HG03354 (cell line): Measurements from ENCODE around the gene JAK1.
A peak's percentile ranks its signal among the peaks of the same experiment; 100 is the strongest.

ENCODE experiments used
- ATAC-seq: cut with Tn5 transposase; IDR thresholded peaks from one replicate; pipeline ENCODE4 v1.9.1; 2021; ENCODE audit warnings: mild to moderate bottlenecking; ENCODE audit not compliant: unreplicated experiment, poor library complexity, severe bottlenecking

The JAK1 gene

DNA sequence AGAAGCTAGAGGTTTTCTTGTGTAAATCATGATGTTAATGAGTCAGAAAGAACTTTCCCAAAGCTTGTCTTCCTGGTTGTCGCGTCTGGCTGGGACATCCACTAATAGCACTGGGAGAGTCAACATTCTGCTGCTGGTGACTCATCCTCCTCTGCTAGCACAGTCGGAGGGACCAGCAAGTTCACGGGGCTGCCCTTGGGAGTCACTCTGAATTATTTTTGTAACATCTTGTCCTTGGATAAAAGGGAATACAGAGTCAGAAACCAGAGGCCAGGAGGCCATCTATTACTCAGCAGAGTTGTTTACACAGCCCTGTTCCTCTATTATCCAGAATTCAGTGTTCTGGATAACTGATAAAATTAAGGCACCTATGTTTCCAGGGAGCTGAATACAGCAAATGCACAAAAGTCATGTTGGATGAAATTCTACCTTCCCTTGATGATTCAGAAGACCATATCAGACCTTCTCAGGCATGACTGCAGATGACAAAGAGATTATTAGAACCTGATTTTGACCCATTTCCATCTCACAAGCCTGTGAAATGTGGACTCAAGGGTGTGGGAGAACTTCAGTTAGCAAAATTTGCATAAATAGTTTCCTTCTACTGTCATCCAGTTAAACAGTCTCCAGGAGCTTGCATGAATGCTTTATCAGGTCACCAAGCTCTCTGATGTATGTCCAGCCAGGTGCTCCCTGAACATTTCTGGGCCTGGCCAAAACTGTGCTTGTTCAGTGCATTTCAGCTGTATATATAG, 68.1 kb downstream of the JAK1 start:
- ATAC-seq: peak; percentile 75

DNA sequence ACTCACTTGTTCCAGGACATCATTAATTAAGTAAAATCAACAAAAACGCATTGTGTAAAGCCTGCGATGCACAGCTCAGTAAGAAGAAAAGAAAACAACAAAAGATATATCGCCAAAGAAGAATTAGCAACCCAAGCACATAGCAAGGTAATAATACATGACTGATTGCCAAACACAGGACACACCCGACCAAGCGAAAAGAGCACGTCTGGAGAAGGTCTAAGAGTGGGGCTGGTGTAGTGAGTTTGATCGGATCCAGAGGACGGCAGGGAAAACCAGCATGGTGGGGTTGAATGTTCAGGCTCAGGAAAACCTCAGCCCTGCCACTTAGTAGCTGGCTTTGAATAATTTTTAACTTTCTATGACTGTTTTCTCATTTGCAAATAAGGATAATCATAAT, 69.8 kb downstream of the JAK1 start:
- ATAC-seq: no peak

GRCh38 chr1:64895500-64895899, 70.8 kb downstream of the JAK1 start:
- ATAC-seq: peak; percentile 78

DNA sequence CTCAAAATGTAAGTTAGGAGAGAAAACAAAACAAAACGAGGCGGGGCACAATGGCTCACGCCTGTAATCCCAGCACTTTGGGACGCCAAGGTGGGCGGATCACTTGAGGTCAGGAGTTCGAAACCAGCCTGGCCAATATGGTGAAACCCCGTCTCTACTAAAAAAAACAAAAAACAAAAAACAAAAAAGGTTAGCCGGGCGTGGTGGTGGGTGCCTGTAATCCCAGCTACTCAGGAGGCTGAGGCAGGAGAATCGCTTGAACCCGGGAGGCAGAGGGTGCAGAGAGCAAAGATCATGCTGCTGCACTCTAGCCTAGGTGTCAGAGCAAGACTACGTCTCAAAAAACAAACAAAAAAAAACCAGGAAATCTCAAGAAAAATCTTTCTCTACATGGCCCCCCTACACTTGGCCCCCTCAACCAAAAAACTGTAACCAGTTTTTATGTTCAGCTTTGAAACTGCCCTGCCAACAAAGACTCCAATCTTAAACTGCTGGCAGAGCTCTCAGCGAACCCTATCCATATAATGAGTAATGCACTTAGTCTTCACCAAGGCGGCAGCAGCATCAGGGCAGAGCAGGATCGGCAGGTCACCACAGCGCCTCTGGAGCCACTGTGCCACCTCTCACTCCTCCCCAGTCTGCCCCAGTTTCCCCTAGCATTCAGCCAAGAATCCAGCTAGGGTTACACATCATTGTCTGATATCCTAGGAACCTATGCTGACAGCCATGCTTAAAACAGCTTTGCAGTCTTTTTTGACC, 71.7 kb downstream of the JAK1 start:
- ATAC-seq: no peak

DNA sequence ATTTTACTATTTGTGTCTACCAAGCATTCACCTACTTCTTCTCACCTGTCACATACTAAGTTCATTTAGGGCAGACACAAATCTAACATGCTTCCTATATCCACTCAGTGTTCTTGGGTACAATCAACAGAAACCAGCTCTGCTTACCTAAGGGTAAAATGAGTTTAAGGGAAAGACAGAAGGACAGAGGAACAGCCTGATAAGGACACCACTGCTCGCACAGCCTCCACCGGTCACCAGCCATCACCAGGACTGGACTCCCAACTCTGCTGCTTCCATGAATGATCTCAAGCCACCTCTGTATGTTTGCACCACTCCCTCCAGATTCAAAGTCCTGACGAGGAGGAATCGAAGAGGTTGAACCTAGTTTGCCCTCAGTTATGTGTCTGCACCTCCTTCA, 72.4 kb downstream of the JAK1 start:
- no peak for ATAC-seq

- no peak for ATAC-seq
These were observed 73.5 kb downstream of the JAK1 start for GRCh38 chr1:64892576-64893573.

DNA sequence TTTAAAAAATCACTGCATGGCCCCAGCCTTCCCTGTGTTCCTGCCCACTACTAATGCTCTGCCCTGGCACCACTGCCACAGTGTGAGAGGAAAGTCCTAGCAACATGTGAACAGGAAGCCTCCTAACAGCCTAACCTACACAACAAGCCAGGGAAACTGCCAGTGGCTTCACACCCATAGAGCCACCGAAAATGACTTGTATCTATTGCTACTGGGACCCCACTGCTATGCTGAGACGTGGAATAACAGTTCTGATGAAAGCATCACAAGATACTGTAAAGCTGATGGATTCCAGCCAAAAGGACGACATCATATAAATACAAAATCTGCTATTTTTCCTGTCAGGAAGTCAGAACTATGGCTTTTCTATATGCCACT, 74.9 kb downstream of the JAK1 start:
- no peak for ATAC-seq

GRCh38 chr1:64890699-64891447, 75.5 kb downstream of the JAK1 start:
- no peak for ATAC-seq

- no peak for ATAC-seq
These were observed 78.6 kb downstream of the JAK1 start for GRCh38 chr1:64887689-64888217.

DNA sequence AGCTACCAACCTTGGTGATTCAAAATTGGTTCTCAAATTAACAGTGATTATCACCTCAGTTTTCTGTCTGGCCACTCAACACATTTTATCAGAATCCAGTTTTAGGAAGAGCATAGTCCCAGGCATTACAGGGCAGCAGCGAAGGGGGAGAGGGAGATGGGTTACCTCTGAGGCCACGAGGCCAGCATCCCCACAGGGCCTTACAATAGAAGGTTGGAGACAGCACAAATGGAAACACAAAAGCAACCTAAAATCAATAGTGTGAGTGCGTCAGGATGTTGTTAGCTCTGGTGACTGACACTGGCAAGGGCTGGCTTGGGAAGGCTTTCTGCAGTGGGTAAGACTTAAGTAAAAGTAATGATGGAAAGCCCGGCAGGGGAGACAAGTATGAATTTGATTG, 79.5 kb downstream of the JAK1 start:
- no peak for ATAC-seq

GRCh38 chr1:64885648-64886047, 80.7 kb downstream of the JAK1 start:
- no peak for ATAC-seq

DNA sequence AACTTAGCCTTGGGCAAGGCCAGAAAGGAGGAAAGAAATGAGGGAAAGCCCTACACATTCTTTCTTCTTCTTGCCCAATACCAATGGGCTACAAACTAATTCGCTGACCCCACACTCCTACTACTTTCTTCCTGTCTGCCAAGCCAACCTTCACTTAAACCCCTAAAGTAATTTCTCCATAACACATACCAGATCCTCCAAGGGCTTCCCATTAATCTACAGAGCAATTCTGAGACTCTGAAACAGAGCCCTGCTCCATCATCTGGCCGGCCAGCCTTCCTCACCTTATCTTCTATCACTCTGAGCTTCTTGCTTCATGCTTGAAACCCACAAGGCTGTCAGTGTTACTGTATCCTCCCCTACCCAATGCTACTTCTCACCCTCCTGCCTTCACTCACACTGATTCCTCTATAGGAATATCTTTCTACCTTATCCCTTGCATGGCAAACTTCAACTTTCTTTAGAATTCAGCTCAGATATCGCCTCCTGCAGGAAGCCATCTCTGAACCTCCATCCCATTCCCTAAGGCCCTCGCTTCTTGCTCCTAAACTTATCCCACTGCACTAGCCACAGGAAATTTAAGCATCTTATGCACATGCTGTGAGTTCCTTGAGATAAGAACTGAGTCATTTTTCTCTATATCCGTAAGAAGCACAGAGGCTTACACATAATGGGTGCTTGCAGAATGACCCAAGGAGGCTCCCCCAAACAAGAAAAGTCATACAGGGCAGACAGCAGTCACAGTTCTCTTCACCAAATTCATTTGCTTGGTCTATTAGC, 81.9 kb downstream of the JAK1 start:
- no peak for ATAC-seq

- no peak for ATAC-seq
These were observed 83.6 kb downstream of the JAK1 start for GRCh38 chr1:64882574-64883255.

GRCh38 chr1:64881281-64881680, 85.1 kb downstream of the JAK1 start:
- no peak for ATAC-seq

DNA sequence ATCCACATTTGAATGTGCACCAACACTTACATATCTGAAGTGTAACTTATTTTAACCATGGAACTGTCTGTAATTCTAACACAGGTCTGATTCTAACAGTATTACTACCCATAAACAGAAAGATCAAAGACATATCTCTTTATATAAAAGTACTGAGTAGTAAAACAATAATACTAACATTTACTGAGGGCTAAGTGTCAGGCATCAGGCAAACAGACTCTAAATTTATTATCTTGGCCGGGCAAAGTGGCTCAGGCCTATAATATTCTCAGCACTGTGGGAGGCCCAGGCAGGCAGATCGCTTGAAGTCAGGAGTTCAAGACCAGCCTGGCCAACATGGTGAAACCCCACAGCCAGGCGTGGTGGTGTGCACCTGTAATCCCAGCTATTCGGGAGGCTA, 85.9 kb downstream of the JAK1 start:
- ATAC-seq: no peak

DNA sequence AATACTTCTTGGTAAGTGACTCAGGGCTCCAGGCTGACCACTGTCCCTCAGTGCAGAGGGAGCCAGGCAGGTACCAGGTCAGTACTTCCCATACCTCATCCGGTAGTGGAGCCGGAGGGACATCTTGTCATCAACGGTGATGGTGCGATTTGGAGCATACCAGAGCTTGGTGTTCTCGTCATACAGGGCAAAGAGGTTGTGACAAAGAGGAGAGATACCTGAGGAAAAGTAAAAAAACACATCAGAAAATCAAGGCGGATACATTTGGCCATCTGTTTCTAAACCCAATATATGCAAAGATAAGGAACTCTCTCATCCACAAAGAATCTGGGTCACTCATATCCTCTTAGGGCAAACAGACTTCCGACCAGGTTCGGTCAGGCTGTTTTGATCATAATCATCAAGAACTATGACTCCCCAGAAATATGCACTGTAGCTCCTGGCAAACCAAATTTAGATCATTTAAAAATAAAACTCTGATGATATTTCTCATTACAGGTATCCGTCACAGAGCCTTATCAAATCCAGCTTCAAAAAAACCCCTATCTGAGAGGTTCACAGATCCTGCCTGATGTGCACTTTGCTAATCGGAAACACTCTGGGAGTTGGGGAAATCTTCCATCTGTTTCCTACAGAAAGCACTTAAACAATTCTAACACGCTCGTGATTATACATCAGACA, 87.3 kb downstream of the JAK1 start:
- no peak for ATAC-seq

GRCh38 chr1:64878090-64878489, 88.3 kb downstream of the JAK1 start:
- no peak for ATAC-seq
